Sigmoid colon (tissue), 7 donors: Measurements from ENCODE around the gene LHX6. TPM values are rescaled to one million over a fixed set of nuclear protein-coding genes. Genes with fewer than 3 reads are reported as not detected.

Experiments used
- DNase-seq: peaks from one replicate; pipeline ENCODE4 v3.0.0-alpha.2; 2019
- H3K27ac ChIP-seq, 4 donors: fragments of 200-600 bp; sonication (generic); one replicate each; pipeline ENCODE4 v1.5.1; 2016 to 2019; ENCODE audit warnings: mild to moderate bottlenecking in 1 of 4
- H3K27me3 ChIP-seq, 3 donors: fragments of 200-600 bp; sonication (generic); one replicate each; pipeline ENCODE4 v1.5.1; 2019; ENCODE audit warnings: mild to moderate bottlenecking in 1 of 3
- H3K36me3 ChIP-seq, 4 donors: fragments of 200-600 bp; sonication (generic); one replicate each; pipeline ENCODE4 v1.5.1; 2016 to 2019
- H3K4me1 ChIP-seq, 4 donors: fragments of 200-600 bp; sonication (generic); one replicate each; pipeline ENCODE4 v1.5.1; 2017 to 2019
- H3K4me3 ChIP-seq, 4 donors: fragments of 200-600 bp; sonication (generic); one replicate each; pipeline ENCODE4 v1.5.1; 2017 to 2019; ENCODE audit warnings: mild to moderate bottlenecking in 2 of 4, moderate library complexity in 1 of 4
- H3K9me3 ChIP-seq, 4 donors: fragments of 200-600 bp in 3 of 4; sonication (generic) in 3 of 4; one replicate each; pipeline versions ENCODE4 v1.5.1 to v1.6.1; 2013 to 2019
- CTCF ChIP-seq, 4 experiments: fragments of 450-650 bp in 3 of 4; fragments of 200-600 bp in 1 of 4; IDR thresholded peaks; one replicate each; pipeline ENCODE4 v1.5.1; 2016 to 2019; ENCODE audit warnings: antibody characterized with exemption in 4 of 4, mild to moderate bottlenecking in 3 of 4, moderate library complexity in 2 of 4
- EP300 ChIP-seq, 4 donors: sonication (generic); formaldehyde crosslinking; IDR thresholded peaks; one replicate each; pipeline ENCODE4 v1.6.1; 2017; ENCODE audit warnings: antibody characterized with exemption in 4 of 4
- POLR2A ChIP-seq, 2 donors: fragments of 450-650 bp; IDR thresholded peaks; one replicate each; pipeline ENCODE4 v1.6.1; 2016; ENCODE audit warnings: antibody characterized with exemption in 2 of 2, mild to moderate bottlenecking in 2 of 2, moderate library complexity in 2 of 2
- POLR2AphosphoS5 ChIP-seq, 4 donors: sonication (generic); formaldehyde crosslinking; IDR thresholded peaks; one replicate each; pipeline ENCODE4 v1.6.1; 2017; ENCODE audit warnings: antibody characterized with exemption in 4 of 4
- WGBS, 2 donors: extraction: QIAGEN DNeasy Blood & Tissue Kit; methylation state at CpG; one replicate each; pipeline ENCODE4 v1.1.7; 2013; 5-methylcytosine and 5-hydroxymethylcytosine counted together
- intact Hi-C: fragments of 100-400 bp; cut with DNase I; formaldehyde crosslinking; loops from one replicate; pipeline ENCODE4 v1.15.1; 2023
- polyA plus RNA-seq, 3 donors: library from polyadenylated mRNA; stranded (reverse); fragments of 200-250 nt; gene quantifications; one replicate each; pipeline ENCODE4 v1.2.3, GENCODE V29; 2013
- total RNA-seq, 4 donors: library from RNA; depleted of rRNA; stranded (reverse); fragments of >200 nt; gene quantifications; one replicate each; pipeline ENCODE4 v1.1.0, GENCODE V29; 2016
- donor health status: healthy with polysubstance abuse.
- donor health status: Bipolar disorder and iron deficiency.
- donor health status: healthy.

The LHX6 gene
- total and polyA plus RNA-seq, 7 donors, result 0.46 to 4.7 (median 1.4) TPM

DNA sequence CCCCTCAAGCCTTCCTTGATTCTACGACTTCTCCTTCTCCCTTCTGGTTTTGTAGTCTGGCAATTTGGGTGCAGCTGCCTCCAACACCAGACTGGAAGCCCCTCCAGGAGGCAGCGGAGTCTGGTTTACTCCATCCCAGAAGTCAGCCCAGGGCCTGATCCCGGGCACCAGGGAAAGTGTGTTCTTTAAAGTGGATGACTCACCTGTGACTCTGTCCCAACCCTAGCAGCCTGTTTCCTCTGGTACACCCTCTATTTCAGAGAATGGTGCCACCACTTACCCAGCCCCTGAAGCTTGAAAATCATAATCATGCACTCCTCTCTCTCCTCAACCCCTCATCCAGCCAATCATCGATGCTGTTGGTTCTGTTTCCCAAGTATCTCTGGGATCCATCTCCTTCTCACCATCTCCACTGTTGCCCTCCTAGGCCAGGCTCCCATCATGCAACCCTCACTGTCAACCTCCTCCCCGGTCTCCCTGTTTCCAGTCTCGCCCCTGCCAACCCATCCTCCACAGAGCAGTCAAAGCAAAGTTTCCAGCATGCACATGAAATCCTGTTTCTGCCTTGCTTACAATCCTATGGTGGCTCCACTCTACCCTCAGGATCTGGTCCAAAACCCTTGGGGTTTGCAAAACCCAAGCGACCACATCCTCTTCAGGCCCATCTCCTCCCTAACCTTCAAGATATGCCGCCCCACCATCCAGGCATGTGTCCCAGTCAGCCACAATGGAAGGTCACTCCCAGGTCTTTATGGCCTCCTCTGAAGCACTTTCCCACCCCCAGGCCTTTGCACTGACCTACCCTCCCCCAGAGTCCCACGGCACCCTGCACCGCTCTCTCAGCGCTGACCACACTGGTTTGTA is 10.5 kb downstream of the LHX6 start:
- TF ChIP-seq POLR2A (IDR thresholded peaks at IDR 0.05), result no peak
- TF ChIP-seq EP300 (IDR thresholded peaks at IDR 0.05), result no peak
- no peak for TF ChIP-seq CTCF (IDR thresholded peaks at IDR 0.05)
- no peak for TF ChIP-seq POLR2AphosphoS5 (IDR thresholded peaks at IDR 0.05)
- Histone ChIP-seq H3K9me3 (no peaks in the 10 kb centered on the region), H3K27me3 (peaks cover 70 to 100% (median 89%) of the 10 kb centered on the region in 3 donors), H3K27ac (no peak overlapping the region), H3K4me1 (peaks cover 0 to 43% (median 35%) of the 10 kb centered on the region in 4 donors), H3K4me3 (no peak overlapping the region), H3K36me3 (no peaks in the 10 kb centered on the region)
- 42 to 47% methylated on average over 11 of the region's 11 CpGs for WGBS, 2 donors
- DNase-seq, result no peak
- intact Hi-C loops, result no loop called here

DNA sequence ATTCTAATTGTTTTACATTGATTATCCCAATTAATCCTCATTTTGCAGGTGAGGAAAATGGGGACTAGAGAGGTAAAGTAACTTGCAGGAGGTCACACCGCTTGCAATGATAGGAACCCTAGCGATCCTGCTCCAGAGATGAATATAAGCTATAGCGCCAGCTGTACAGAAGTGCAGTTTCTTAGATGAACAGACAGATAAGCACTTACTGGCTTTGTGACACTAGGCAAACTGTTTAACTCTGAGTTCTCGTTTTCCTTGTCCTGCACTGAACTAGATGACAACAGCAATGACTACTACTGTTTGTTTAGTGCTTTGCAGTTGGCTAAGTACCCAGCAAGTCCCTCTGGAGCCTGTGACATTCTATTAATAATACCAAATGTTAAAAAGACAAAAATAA is 11.1 kb downstream of the LHX6 start:
- Histone ChIP-seq H3K4me3 (no peak overlapping the region), H3K27ac (no peak overlapping the region), H3K27me3 (peaks cover 67 to 100% (median 89%) of the 10 kb centered on the region in 3 donors), H3K36me3 (no peaks in the 10 kb centered on the region), H3K4me1 (peaks cover 0 to 45% (median 36%) of the 10 kb centered on the region in 4 donors), H3K9me3 (no peaks in the 10 kb centered on the region)
- no peak for DNase-seq
- TF ChIP-seq CTCF (IDR thresholded peaks at IDR 0.05), result no peak
- no peak for TF ChIP-seq POLR2AphosphoS5 (IDR thresholded peaks at IDR 0.05)
- TF ChIP-seq POLR2A (IDR thresholded peaks at IDR 0.05), result no peak
- TF ChIP-seq EP300 (IDR thresholded peaks at IDR 0.05), result no peak
- WGBS, 2 donors, result 30 to 31% methylated on average over 4 of the region's 4 CpGs
- intact Hi-C loops, result no loop called here

DNA sequence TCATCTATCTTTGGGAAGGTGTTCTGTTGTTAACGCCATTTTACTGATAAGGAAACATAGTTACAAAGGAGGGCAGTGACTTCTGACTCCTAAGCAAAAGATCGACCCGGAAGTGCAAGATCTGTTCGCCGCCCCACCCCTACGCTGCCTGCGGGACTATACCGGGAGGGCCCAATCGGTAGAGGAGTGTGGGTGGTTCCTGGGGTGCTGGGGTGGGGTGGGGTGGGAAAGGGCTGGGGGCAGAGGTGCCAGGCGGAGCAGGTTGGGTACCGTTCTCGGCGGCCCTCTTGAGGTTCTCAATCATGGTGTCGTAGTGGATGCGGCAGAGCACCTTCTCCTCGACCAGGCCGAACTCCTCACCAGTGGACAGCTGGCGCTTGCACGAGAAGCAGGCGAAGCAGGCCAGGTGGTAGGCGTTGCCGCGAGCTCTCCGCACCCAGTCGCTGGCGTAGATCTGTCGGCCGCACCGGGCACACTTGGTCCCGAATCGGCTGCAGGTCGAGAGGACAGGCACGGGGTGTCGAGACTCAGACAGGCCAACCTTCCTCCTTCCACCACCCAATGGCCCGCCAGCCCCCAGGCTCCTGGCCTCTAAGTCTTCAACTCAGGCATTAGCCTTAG is 11.8 kb downstream of the LHX6 start:
- TF ChIP-seq POLR2A (IDR thresholded peaks at IDR 0.05), result no peak
- no peak for TF ChIP-seq EP300 (IDR thresholded peaks at IDR 0.05)
- TF ChIP-seq CTCF (IDR thresholded peaks at IDR 0.05), result no peak
- no peak for TF ChIP-seq POLR2AphosphoS5 (IDR thresholded peaks at IDR 0.05)
- intact Hi-C loops, result no loop called here
- Histone ChIP-seq H3K4me3 (no peak overlapping the region), H3K27ac (no peak overlapping the region), H3K4me1 (peaks cover 0 to 45% (median 36%) of the 10 kb centered on the region in 4 donors), H3K36me3 (no peaks in the 10 kb centered on the region), H3K27me3 (peaks cover 62 to 100% (median 89%) of the 10 kb centered on the region in 3 donors), H3K9me3 (no peaks in the 10 kb centered on the region)
- DNase-seq, result no peak
- 67 to 70% methylated on average over 35 of the region's 35 CpGs for WGBS, 2 donors

- intact Hi-C loops, result no loop called here
- Histone ChIP-seq H3K36me3 (no peaks in the 10 kb centered on the region), H3K27ac (no peak overlapping the region), H3K4me1 (peaks cover 0 to 42% (median 36%) of the 10 kb centered on the region in 4 donors), H3K4me3 (no peak overlapping the region), H3K9me3 (no peaks in the 10 kb centered on the region), H3K27me3 (peaks cover 57 to 100% (median 82%) of the 10 kb centered on the region in 3 donors)
- DNase-seq, result no peak
- WGBS, 2 donors, result 73 to 78% methylated on average over 4 of the region's 4 CpGs
- no peak for TF ChIP-seq EP300 (IDR thresholded peaks at IDR 0.05)
- no peak for TF ChIP-seq POLR2A (IDR thresholded peaks at IDR 0.05)
- TF ChIP-seq CTCF (IDR thresholded peaks at IDR 0.05), result no peak
- no peak for TF ChIP-seq POLR2AphosphoS5 (IDR thresholded peaks at IDR 0.05)
These were observed 12.5 kb downstream of the LHX6 start for GRCh38 chr9:122216138-122216797.
